ENCODE data around the gene SP2. TPM values are rescaled to one million over a fixed set of nuclear protein-coding genes. Genes with fewer than 3 reads are reported as not detected.
A peak's percentile ranks its signal among the peaks of the same experiment; 100 is the strongest.

The SP2 gene
- total RNA-seq, 1 donor from 2014 or later, result 18.0 TPM

DNA sequence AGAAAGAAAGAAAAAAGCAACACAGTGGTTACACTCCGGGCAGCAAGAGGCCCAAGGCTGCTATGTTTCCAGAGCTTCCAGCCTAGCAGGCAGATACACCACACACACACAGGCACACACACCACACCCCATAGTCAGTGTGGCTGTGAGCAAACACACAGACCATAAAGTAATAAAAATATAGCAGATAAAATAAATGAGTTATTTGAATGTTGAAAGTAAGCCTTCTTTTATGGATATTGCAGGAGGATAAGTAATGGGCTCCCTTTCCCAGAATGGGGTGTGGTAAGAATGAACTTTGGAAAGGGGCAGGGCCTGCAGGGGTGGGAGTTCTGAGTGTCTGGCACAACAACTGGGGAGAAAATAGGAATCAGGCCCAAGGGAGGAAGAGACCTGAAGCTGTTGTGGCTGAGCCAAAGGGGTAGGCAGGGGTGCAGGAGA lies 70.1 kb downstream of the SP2 start:
- DNase-seq (ENCODE audit: low spot score in 2 of 2, unreplicated experiment in 2 of 2), result no peak
- H3K27ac Mint-ChIP-seq, result peak overlapping the region; percentile 37
- H3K4me3 Mint-ChIP-seq, result no peak overlapping the region
- no peaks in the 10 kb centered on the region for H3K27me3 Mint-ChIP-seq (ENCODE audit: low read depth)
- peaks cover 4% of the 10 kb centered on the region for H3K9me3 Mint-ChIP-seq
- no peaks in the 10 kb centered on the region for H3K36me3 Mint-ChIP-seq
- H3K4me1 Mint-ChIP-seq, result peaks cover 31% of the 10 kb centered on the region
- TF ChIP-seq, protein P1, sequence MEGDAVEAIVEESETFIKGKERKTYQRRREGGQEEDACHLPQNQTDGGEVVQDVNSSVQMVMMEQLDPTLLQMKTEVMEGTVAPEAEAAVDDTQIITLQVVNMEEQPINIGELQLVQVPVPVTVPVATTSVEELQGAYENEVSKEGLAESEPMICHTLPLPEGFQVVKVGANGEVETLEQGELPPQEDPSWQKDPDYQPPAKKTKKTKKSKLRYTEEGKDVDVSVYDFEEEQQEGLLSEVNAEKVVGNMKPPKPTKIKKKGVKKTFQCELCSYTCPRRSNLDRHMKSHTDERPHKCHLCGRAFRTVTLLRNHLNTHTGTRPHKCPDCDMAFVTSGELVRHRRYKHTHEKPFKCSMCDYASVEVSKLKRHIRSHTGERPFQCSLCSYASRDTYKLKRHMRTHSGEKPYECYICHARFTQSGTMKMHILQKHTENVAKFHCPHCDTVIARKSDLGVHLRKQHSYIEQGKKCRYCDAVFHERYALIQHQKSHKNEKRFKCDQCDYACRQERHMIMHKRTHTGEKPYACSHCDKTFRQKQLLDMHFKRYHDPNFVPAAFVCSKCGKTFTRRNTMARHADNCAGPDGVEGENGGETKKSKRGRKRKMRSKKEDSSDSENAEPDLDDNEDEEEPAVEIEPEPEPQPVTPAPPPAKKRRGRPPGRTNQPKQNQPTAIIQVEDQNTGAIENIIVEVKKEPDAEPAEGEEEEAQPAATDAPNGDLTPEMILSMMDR (IDR thresholded peaks at IDR 0.05; ENCODE audit: unreplicated experiment), result no peak

DNA sequence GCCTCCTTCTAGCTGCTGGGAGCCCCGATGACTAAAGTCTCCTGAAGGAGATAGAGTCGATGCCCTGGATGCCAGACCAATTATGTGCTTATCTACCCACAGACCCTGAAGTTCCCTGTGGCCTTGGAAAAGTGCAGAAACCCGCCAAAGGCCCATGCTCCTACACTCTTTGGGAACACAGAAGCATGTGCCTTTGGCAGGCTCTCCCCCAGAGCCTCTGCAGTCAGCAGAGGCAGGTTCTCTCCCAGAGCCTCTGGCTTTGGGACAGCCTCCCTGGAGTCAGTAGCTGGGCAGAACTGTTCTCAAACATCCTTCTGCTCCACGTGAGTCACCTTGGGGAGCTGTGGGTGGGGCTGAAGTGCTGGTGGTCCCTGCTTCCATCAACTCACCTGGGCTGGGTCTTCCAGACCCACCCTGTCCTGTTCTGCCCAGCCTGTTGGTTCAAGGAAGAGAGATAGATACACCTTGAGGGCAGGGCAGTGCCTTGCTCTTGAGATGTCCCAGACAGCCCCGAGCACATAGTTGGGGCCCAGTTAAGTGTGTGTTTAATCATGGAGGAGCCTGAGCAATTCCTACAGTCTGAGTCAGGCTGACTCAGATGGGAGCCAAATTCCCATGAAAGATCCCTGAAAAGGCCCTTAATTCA lies 71.7 kb downstream of the SP2 start:
- Mint-ChIP-seq H3K9me3 (no peaks in the 10 kb centered on the region), H3K27me3 (ENCODE audit: low read depth) (no peaks in the 10 kb centered on the region), H3K4me1 (peaks cover 41% of the 10 kb centered on the region), H3K4me3 (no peak overlapping the region), H3K36me3 (no peaks in the 10 kb centered on the region), H3K27ac (no peak overlapping the region)
- no peak for DNase-seq (ENCODE audit: low spot score in 2 of 2, unreplicated experiment in 2 of 2)
- TF ChIP-seq, protein P1 (IDR thresholded peaks at IDR 0.05; ENCODE audit: unreplicated experiment), result no peak

DNA sequence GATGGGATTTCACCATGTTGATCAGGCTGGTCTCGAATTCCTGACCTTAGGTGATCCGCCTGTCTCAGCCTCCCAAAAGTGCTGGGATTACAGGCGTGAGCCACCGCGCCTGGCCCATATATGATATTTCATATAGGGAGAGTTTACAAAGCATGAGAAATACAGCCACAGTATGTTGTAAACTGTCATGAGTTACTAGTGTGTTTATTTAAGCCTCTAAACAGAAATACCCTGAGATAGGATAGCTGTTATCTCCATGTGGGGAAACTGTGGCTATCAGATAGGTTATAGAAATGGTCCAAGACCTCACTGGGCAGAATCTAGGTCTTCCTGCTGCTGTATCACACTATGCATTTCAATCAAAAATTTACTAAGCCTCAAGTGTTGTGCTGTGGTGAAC lies 72.8 kb downstream of the SP2 start:
- H3K9me3 Mint-ChIP-seq, result no peaks in the 10 kb centered on the region
- no peak overlapping the region for H3K27ac Mint-ChIP-seq
- peaks cover 41% of the 10 kb centered on the region for H3K4me1 Mint-ChIP-seq
- TF ChIP-seq, protein P1 (IDR thresholded peaks at IDR 0.05; ENCODE audit: unreplicated experiment), result no peak
- H3K4me3 Mint-ChIP-seq, result no peak overlapping the region
- no peak for DNase-seq (ENCODE audit: low spot score in 2 of 2, unreplicated experiment in 2 of 2)
- no peaks in the 10 kb centered on the region for H3K27me3 Mint-ChIP-seq (ENCODE audit: low read depth)
- no peaks in the 10 kb centered on the region for H3K36me3 Mint-ChIP-seq

DNA sequence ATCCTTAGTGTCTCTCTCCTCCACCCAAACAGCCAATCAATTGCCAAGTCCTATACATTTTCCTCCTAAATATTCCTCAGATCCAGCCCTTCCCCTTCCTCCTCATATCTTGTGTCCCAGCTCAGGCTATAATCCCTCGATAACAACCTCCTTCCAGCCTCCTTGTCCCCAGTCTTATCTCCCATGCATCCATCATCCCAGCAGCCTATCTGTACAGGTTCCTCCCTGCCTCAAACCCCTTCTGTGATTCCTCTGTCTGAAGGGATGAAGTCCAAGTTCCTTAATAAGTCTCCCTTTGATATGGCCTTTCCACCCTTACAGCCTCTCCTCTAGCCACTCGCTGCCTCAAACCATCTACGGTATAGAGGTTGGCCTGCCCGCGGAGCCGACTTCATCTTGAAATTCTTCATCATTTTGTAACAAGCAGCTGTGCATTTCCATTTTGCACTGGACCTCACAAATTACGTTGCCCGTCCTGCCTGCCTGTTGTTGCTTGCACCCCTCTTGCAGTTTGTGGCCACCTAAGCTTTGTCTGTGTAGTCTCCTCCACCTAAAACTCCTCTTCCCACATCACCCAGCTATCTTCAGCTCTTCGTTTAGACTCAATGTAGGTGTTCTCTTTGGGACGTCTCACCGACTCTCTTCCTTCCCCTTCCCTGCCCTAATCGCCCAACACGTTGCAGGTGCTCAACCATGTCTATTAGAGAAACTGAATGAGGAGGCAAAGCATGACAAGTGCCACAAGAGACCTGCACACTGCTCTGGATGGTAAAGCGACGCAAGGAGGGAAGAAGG lies 74.1 kb downstream of the SP2 start:
- DNase-seq (ENCODE audit: low spot score in 2 of 2, unreplicated experiment in 2 of 2), result no peak
- TF ChIP-seq, protein P1 (IDR thresholded peaks at IDR 0.05; ENCODE audit: unreplicated experiment), result no peak
- no peaks in the 10 kb centered on the region for H3K27me3 Mint-ChIP-seq (ENCODE audit: low read depth)
- no peaks in the 10 kb centered on the region for H3K9me3 Mint-ChIP-seq
- peaks cover 41% of the 10 kb centered on the region for H3K4me1 Mint-ChIP-seq
- H3K27ac Mint-ChIP-seq, result peak overlapping the region; percentile 0
- peak overlapping the region; percentile 78 for H3K4me3 Mint-ChIP-seq
- peaks cover 2% of the 10 kb centered on the region for H3K36me3 Mint-ChIP-seq

DNA sequence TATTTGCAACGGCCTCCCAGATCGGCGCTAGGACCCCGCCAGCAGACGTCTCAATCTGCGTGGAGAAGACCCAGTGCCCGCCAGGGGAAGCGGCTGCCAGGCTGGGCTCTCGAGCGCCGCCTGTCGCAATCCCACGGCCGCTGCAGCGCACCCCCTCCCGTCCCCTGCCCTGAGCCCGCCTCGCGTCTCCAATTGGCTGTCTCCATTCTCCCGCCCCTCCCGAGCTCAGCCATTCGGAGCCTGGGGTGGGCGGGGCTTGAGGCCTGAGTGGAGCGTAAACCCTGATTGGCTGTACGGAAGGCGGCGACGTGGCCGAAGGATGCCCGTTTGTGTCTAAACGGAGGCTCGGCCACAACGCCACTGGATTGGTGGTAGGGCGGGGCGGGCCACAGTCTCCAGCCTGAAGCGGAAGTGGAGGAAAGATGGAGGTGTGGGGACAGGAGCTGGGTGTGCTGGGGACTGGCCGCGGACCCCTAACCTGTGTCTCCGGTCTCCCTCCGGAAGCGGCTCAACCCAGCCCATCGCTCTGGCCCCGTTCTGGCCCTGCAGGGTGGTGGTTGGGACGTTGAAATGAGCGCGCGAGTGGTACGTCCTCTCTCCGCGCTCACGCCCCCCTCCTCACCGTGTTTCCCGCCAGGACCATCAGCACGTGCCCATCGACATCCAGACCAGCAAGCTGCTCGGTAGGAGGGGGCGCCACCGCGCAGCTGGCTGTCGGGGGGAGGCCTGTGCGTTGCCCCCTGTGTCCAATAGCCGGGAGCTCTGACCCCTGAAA lies 74.9 kb downstream of the SP2 start, which contains the start of gene CDK5RAP3:
CDK5RAP3 (plus strand) TSS at position 389 of the 775 bp plus-strand sequence; CDS start at position 423, 34 bp downstream.
- Mint-ChIP-seq H3K4me1 (peaks cover 37% of the 10 kb centered on the region), H3K4me3 (peak within 1 kb of the TSS; percentile 78), H3K36me3 (peaks cover 8% of the 10 kb centered on the region), H3K27me3 (ENCODE audit: low read depth) (no peaks in the 10 kb centered on the region), H3K27ac (peak within 1 kb of the TSS; percentile 84), H3K9me3 (no peaks in the 10 kb centered on the region)
- DNase-seq (ENCODE audit: low spot score in 2 of 2, unreplicated experiment in 2 of 2), result peak; percentile 99 to 100
- TF ChIP-seq, protein P1 (IDR thresholded peaks at IDR 0.05; ENCODE audit: unreplicated experiment), result peak; percentile 91
